GM21737 (cell line): ENCODE results near the gene INPP4A.

Experiments used
- ATAC-seq: cut with Tn5 transposase; IDR thresholded peaks from one replicate; pipeline ENCODE4 v1.9.1; 2021; ENCODE audit warnings: mild to moderate bottlenecking, moderate library complexity; ENCODE audit not compliant: unreplicated experiment

The INPP4A gene

GRCh38 chr2:98509542-98510321 lies 65.1 kb downstream of the INPP4A start:
- ATAC-seq, result no peak

GRCh38 chr2:98510322-98510662 lies 65.6 kb downstream of the INPP4A start:
- ATAC-seq, result no peak

GRCh38 chr2:98511981-98512380 lies 67.3 kb downstream of the INPP4A start:
- no peak for ATAC-seq

GRCh38 chr2:98512699-98513098 lies 68.0 kb downstream of the INPP4A start:
- ATAC-seq, result no peak

GRCh38 chr2:98514096-98514639 lies 69.5 kb downstream of the INPP4A start:
- ATAC-seq, result no peak

- no peak for ATAC-seq
These were observed 70.2 kb downstream of the INPP4A start for GRCh38 chr2:98514879-98515249.

- no peak for ATAC-seq
These were observed 70.8 kb downstream of the INPP4A start for GRCh38 chr2:98515250-98515991.

- ATAC-seq, result no peak
These were observed 71.9 kb downstream of the INPP4A start for GRCh38 chr2:98516571-98516970.

GRCh38 chr2:98517636-98518035 lies 73.0 kb downstream of the INPP4A start:
- no peak for ATAC-seq

GRCh38 chr2:98518101-98518500 lies 73.4 kb downstream of the INPP4A start:
- no peak for ATAC-seq

GRCh38 chr2:98519156-98519555 lies 74.5 kb downstream of the INPP4A start:
- no peak for ATAC-seq

- ATAC-seq, result no peak
These were observed 75.2 kb downstream of the INPP4A start for GRCh38 chr2:98519851-98520250.

GRCh38 chr2:98520806-98521205 lies 76.1 kb downstream of the INPP4A start:
- ATAC-seq, result no peak

GRCh38 chr2:98521266-98521665 lies 76.6 kb downstream of the INPP4A start:
- no peak for ATAC-seq

GRCh38 chr2:98522854-98523253 lies 78.2 kb downstream of the INPP4A start:
- no peak for ATAC-seq

- ATAC-seq, result no peak
These were observed 79.5 kb downstream of the INPP4A start for GRCh38 chr2:98524168-98524567.

GRCh38 chr2:98528349-98528748 lies 83.7 kb downstream of the INPP4A start:
- ATAC-seq, result no peak

- ATAC-seq, result no peak
These were observed 85.5 kb downstream of the INPP4A start for GRCh38 chr2:98530114-98530513.

GRCh38 chr2:98532756-98533155 lies 88.1 kb downstream of the INPP4A start:
- ATAC-seq, result no peak

- no peak for ATAC-seq
These were observed 88.9 kb downstream of the INPP4A start for GRCh38 chr2:98533547-98533946.

- ATAC-seq, result no peak
These were observed 90.1 kb downstream of the INPP4A start for GRCh38 chr2:98534761-98535160.

- ATAC-seq, result no peak
These were observed 91.5 kb downstream of the INPP4A start for GRCh38 chr2:98535971-98536677.
